DND-41 (cell line): ENCODE measurements around the gene PTPRD.

Experiments
- ATAC-seq: fragments of 200-7000 bp; cut with Tn5 transposase; 3 replicates; pipeline ENCODE4 v1.9.1; 2021; ENCODE audit warnings: low read depth; ENCODE audit not compliant: insufficient read depth
- DNase-seq: peaks from one replicate; pipeline ENCODE4 v3.0.0-alpha.2; 2020
- H2AFZ ChIP-seq: 2 replicates; pipeline ENCODE4 v1.6.0; 2012; ENCODE audit warnings: low read depth, low read length
- H3K27ac ChIP-seq: 2 replicates; pipeline ENCODE4 v1.5.1; 2012; ENCODE audit warnings: low read length, inconsistent platforms
- H3K27me3 ChIP-seq: fragments of 200-600 bp; sonication (generic); 2 replicates; pipeline ENCODE4 v1.6.0; 2012; ENCODE audit warnings: low read length, mild to moderate bottlenecking, inconsistent platforms; ENCODE audit not compliant: insufficient read depth, poor library complexity
- H3K36me3 ChIP-seq: 2 replicates; pipeline ENCODE4 v1.5.1; 2012; ENCODE audit warnings: low read length, inconsistent platforms; ENCODE audit not compliant: insufficient read depth
- H3K4me1 ChIP-seq: 2 replicates; pipeline ENCODE4 v1.5.1; 2012; ENCODE audit warnings: mild to moderate bottlenecking, low read length; ENCODE audit not compliant: insufficient read depth
- H3K4me2 ChIP-seq: 2 replicates; pipeline ENCODE4 v1.6.0; 2012; ENCODE audit warnings: mild to moderate bottlenecking, moderate library complexity, low read length, inconsistent platforms; ENCODE audit not compliant: insufficient read depth
- H3K4me3 ChIP-seq, 2 experiments: fragments of 200-600 bp in 1 of 2; shearing (Covaris generic) in 1 of 2; 2 replicates each; pipeline ENCODE4 v1.5.1; 2012 to 2016; ENCODE audit warnings: inconsistent platforms in 2 of 2, low read length in 2 of 2, mild to moderate bottlenecking in 2 of 2, low read depth in 1 of 2, moderate library complexity in 1 of 2
- H3K79me2 ChIP-seq: 2 replicates; pipeline ENCODE4 v1.6.0; 2012; ENCODE audit warnings: low read length, inconsistent platforms; ENCODE audit not compliant: insufficient read depth
- H3K9ac ChIP-seq: 2 replicates; pipeline ENCODE4 v1.6.0; 2012; ENCODE audit warnings: low read depth, mild to moderate bottlenecking, inconsistent platforms, low read length, moderate library complexity
- H3K9me3 ChIP-seq: 2 replicates; pipeline ENCODE4 v1.5.1; 2012; ENCODE audit warnings: low read length, moderate library complexity, mild to moderate bottlenecking, inconsistent platforms; ENCODE audit not compliant: insufficient read depth, severe bottlenecking
- H4K20me1 ChIP-seq: 2 replicates; pipeline ENCODE4 v1.6.0; 2012; ENCODE audit warnings: low read length; ENCODE audit not compliant: insufficient read depth
- CTCF ChIP-seq: IDR thresholded peaks from 2 replicates; pipeline ENCODE4 v1.5.1; 2012; ENCODE audit warnings: borderline replicate concordance, low read length, moderate library complexity, mild to moderate bottlenecking; ENCODE audit not compliant: poor library complexity, severe bottlenecking; ENCODE audit errors: extremely low read depth
- EZH2 ChIP-seq: IDR thresholded peaks from 3 replicates; pipeline ENCODE4 v1.6.1; 2012; ENCODE audit warnings: borderline replicate concordance, low read depth, mild to moderate bottlenecking, moderate library complexity, low read length, inconsistent platforms; ENCODE audit not compliant: severe bottlenecking

PTPRD gene

GRCh38 chr9:8724284-8725018, 1888.4 kb downstream of the PTPRD start:
- H3K79me2 ChIP-seq: no peaks in the 10 kb centered on the region
- DNase-seq: no peak
- no peaks in the 10 kb centered on the region; the same call in 1 of the 2 replicates for H4K20me1 ChIP-seq
- no peak overlapping the region for H2AFZ ChIP-seq
- no peaks in the 10 kb centered on the region for H3K36me3 ChIP-seq
- no peaks in the 10 kb centered on the region for H3K27me3 ChIP-seq
- TF ChIP-seq EZH2 (no peak), CTCF (no peak)
- ATAC-seq: no peak
- no peak overlapping the region for H3K4me3 ChIP-seq
- no peak overlapping the region for H3K4me2 ChIP-seq
- no peak overlapping the region for H3K27ac ChIP-seq
- H3K9me3 ChIP-seq: no peaks in the 10 kb centered on the region
- H3K9ac ChIP-seq: no peak overlapping the region
- H3K4me1 ChIP-seq: peaks cover 21% of the 10 kb centered on the region

GRCh38 chr9:8723195-8723594, 1889.6 kb downstream of the PTPRD start:
- Histone ChIP-seq H3K27me3 (no peaks in the 10 kb centered on the region), H3K4me3 (no peak overlapping the region), H3K9ac (no peak overlapping the region), H3K9me3 (no peaks in the 10 kb centered on the region), H3K4me2 (no peak overlapping the region), H3K36me3 (no peaks in the 10 kb centered on the region), H4K20me1 (no peaks in the 10 kb centered on the region; the same call in 1 of the 2 replicates), H3K27ac (no peak overlapping the region), H3K79me2 (no peaks in the 10 kb centered on the region), H2AFZ (no peak overlapping the region), H3K4me1 (peaks cover 24% of the 10 kb centered on the region)
- DNase-seq: no peak
- ATAC-seq: no peak
- TF ChIP-seq EZH2: no peak
- no peak for TF ChIP-seq CTCF

- Histone ChIP-seq H3K4me2 (peak overlapping the region; percentile 45; the same call in 1 of the 2 replicates), H3K4me1 (peaks cover 24% of the 10 kb centered on the region), H3K79me2 (no peaks in the 10 kb centered on the region), H3K4me3 (no peak overlapping the region), H4K20me1 (no peaks in the 10 kb centered on the region; the same call in 1 of the 2 replicates), H3K9me3 (no peaks in the 10 kb centered on the region), H3K9ac (no peak overlapping the region), H3K27ac (peak overlapping the region; percentile 69), H2AFZ (no peak overlapping the region), H3K27me3 (no peaks in the 10 kb centered on the region), H3K36me3 (no peaks in the 10 kb centered on the region)
- peak; percentile 87 for ATAC-seq
- TF ChIP-seq EZH2 (no peak), CTCF (no peak)
- DNase-seq: peak; percentile 37
Measured at GRCh38 chr9:8719833-8720486, 1892.8 kb downstream of the PTPRD start.
